ENCODE results near the gene FXYD3. TPM values are rescaled to one million over a fixed set of nuclear protein-coding genes. Genes with fewer than 3 reads are reported as not detected.

The FXYD3 gene
- polyA plus RNA-seq, 3 donors: 18.6 to 23.9 (median 23.1) TPM

- DNase-seq: no peak
Measured at GRCh38 chr19:35105047-35105410, 10.6 kb upstream of the FXYD3 start.

GRCh38 chr19:35105411-35106290 is 10.0 kb upstream of the FXYD3 start:
- no peak for DNase-seq

DNA sequence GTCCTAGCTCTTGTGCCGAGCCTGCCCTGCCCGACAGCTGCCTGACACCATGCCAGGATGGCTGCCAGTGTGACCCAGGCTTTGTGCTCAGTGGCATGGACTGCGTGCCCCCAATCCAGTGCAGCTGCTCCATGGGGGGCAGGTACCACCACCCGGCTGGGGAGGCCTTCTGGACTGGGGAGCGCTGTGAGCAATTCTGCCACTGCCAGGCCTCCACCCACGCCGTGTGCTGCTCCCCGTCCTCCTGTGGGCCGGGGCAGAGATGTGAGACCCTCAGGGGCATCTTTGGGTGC is 9.4 kb upstream of the FXYD3 start:
- no peak for DNase-seq

DNA sequence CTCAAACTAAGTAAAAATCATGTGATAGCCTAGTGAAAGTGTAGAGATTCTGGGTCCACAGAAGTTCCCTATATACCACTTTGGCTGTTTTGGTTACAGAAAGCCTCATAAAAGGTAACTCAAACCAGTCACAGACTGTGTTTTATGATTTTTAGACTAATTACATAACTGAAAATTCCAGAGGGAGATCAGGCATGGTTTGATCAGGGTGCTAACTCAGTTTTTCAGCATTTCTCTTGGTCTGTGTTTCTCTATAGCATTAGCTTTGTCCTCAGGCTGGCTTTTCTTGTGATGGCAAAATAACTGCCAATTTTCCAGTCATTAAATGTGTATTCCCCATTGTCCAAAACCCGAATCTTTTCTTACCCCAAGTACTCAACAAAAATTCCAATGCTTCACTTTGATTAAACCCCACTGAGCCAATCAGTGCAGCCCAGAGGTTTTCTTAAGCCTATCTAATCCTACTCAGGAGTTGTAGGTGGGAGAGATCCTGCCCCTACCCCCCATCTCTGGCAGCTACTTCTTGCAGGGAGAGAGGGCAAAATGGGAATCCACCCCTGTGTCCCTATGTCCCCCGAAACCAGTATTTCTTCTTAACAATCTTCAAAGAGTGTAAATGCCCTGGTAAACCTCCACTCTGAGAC is 8.6 kb upstream of the FXYD3 start:
- no peak for DNase-seq

DNA sequence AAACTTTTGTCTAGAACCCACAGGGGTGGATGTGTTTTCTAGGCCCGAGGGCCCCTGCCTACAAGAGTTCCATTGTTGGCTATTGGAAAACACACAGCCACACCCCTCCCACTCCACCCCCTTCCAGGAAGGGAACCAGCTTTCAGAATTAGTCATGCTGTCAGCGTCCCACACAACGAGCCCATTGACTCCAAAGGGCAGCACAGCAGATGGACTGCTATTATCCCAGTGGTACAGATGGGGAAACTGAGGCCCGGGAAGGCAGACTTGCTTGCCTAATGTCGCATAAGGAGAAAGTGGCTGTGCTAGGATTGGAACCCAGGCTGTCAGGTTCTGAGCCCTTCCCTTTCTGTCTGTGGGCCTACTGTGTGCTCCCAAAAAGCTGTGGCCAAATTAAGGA is 8.1 kb upstream of the FXYD3 start:
- no peak for DNase-seq

DNA sequence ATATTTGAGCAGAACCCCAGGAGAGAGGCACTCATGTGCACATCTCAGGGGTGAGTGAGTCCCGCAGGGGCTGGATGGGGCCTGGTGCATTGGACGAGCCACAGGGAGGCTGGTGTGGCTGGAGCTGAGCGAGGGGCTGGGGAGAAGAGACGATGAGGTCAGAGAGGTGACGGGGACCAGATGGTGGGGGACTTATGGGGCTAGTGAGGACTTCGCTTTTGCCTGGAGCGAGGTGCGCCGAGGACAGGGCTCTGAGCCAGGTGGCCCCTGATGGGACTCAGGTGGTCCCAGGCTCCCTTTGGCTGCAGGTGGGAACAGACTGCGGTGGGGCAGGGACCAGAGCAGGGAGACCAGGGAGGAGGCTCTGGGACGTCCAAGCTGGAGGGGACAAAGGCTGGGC is 6.9 kb upstream of the FXYD3 start:
- no peak for DNase-seq

GRCh38 chr19:35109395-35110112 is 6.1 kb upstream of the FXYD3 start:
- DNase-seq: no peak

GRCh38 chr19:35110974-35111373 is 4.6 kb upstream of the FXYD3 start:
- no peak for DNase-seq

DNA sequence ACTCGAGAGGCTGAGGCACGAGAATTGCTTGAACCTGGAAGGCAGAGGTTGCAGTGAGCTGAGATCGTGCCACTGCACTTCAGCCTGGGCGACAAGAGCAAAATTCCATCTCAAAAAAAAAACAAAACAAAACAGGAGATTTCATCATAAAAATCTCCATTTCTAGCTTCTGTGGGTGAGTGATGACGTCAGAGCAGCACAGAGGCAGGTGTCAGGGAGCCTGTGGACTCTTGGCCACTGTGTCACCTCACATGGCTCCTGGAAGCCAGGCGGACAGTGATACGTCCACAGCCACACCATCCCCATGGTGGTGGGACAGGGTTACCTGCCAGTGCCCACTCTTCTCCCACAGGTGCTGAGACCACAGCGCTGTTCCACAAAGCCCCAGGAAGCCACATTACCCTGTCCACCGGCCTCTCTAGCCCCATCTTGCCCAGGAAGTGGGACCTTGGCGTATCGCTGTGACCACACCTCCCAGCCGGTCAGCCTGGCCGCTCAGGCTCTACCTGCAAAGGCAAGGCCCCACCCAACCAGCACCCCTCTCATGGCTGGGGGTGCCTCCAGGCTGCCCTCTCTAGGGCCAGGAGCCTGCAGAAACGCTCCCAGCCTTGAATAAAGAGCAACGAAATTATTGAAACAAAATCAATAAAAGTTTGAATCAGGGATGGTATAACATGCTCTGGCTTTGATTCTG is 2.5 kb upstream of the FXYD3 start:
- no peak for DNase-seq

DNA sequence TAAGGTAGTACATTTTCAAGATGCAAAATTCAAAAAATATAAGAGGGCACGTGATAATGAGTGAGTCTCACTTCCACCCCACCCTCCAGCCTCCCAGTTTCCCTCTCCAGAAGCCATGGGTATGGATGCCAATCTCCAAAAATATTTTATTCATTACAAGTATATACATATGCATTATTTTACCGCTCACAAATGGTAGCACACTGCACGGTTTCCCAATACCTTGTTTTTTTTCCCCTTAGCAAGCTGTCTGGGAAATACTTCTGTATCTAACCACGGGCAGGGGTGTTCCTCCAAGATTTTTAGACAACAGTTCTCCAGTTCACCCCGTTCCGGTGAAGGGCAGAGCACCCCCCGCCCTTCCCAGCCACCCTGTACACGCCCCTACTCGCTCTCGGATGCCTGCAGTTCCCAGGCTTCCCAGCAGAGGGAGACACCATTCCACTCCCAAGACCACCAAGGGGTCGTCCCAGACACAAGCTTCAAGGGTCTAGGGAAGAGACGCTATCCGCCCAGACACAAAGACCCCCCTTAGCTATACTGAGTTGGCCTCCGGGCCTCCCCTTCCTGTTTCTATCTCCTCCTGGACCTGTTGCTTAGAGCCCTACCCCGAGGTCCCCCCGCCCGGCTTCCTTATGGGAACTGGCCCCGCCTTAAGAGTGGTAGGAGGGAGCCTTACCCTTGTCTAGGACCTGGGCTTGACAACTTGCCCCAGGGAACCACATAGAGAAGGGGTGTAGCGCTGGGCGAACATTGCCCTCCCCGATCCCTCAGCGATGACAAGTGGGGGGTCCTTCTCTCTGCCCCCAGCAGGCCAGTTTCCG is 1.1 kb upstream of the FXYD3 start:
- peak; percentile 81 for DNase-seq

DNA sequence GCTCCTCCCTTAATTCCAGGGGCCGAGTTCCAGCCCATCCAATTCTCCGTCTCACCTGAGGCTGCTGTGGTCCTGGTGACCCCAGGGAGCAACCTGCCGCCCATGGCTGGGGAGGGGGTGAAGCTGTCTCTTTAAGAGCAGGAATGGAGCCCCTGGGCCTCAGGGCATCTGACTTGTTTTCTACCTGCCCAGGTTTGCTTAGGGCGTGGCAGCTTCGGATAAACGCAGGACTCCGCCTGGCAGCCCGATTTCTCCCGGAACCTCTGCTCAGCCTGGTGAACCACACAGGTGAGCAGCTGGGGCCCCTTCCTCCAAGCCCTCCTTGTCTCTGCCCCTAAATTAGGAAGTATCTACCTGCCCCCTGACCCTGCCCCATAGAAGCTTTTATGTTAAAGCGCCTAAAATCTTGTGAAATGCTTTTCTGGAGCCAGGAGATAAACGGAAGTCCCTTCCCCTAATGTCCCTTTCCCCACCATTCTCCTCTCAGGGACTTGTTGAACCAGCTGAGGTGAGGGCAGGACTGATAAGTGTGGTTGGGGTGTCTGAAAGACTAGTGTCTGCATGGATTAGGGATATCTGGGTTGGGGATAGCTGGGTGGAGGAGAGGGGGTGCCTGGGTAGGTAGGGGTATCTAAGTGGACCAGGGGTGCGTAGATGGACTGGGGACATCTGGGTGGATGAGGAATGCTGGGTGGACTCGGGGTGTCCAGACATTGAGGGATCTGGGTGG is 614 bp downstream of the FXYD3 start:
- no peak for DNase-seq

DNA sequence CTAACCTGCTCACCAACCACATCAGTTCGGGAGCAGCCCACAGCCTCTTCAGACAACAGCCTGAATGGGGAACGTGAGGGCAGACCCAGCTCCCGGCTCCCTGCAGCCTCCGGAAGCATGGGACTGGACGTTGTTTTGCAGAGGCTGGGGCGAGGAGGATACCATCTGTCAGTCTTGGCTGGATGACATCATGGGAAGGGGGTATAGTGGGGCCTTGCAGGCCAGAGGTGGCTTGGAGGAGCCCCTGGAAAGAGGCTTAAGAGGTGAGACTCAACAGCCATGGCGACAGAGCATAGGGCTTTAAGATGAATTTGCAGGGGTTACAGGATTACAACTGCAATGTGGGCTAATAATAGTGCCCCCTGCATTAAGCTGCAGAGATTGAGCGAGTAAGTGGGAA is 1.5 kb downstream of the FXYD3 start:
- no peak for DNase-seq

DNA sequence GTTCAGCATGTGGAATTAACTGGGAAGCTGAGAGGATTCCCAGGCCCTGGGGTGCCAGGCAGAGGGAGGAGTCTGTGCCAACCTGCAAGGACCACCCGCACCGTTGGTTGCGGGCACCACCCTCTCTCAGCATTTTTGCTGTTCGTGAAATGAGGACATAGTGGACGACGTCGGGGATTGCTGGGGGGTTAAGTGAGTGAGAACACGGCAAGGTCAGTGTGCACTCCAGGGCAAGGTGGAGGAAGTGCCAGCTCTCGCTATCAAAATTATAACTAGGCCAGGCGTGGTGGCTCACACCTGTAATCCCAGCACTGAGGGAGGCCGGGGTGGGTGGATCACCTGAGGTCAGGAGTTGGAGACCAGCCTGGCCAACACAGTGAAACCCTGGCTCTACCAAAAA is 2.2 kb downstream of the FXYD3 start:
- DNase-seq: no peak

DNA sequence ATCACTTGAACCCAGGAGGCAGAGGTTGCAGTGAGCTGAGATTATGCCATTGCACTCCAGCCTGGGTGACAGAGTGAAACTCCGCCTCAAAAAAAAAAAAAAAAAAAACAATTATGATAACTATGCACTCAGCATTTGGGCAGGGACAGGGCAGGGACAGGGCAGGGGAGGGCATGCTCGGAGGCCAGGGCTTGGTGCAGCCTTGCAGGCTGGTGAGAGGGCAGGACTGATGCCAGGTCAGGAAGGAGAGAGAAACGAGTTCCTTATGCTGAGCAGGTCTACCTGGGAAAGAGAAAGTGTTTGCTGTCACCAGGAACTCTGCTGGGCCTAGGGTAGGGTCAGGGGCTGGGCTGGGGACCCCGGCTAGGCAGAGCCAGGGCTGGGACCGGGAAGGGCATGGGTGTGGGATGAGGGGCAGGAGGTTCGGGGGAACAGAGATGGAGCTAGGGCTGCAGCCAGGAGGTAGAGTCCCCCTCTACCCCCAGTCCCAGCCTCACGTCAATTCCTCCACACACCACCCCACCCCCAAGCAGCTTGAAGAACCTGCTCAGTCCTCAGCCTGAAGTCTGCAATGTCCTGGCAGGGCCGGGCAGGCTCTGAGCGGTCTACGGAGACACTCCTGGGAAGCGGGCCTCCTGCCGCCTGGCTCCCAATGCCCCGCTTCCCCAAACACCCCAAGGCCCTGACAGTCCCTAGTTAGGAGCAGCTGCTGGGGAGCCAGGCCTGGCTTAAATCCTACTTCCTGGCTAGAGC is 2.8 kb downstream of the FXYD3 start:
- DNase-seq: no peak

DNA sequence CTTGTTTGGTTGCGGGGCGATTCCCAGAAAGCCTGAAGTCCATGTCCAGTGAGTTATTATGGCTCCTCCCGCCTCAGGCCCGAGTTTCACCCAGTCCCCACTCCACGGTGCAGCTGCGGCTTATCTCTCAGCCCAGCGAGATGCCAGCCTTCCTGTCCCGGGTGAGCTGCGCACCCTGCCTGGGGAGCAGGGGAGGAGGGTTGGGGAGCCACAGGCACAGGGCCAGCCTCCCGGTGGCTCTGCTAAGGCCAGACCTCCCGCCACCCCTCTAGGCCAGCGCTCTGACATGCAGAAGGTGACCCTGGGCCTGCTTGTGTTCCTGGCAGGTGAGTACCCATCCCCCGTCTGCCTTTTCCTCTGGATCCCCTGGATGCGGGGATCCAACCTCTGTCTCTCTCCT is 3.5 kb downstream of the FXYD3 start:
- DNase-seq: no peak

DNA sequence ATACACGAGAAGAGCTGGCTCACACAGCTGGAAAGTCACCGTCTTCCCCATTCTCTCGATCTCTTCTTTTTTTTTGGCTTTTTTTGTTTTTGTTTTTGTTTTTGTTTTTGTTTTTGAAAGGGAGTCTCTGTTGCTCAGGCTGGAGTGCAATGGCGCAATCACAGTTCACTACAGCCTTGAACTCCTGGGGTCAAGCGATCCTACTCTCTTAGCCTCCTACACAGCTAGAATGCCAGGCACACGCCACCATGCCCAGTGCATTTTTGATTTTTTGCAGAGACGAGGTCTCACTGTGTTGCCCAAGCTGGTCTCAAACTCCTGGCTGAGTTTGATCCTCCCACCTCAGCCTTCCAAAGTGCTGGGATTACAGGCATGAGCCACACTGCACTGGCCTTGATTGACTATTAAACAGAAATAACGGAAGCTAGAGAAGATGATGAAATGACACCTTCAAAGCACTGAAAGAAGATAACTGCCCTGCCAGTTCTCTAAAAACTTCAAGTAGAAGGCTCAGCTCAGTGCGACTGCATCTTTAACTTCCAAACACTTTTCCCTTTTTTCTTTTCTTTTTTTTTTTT is 4.0 kb downstream of the FXYD3 start:
- DNase-seq: no peak

DNA sequence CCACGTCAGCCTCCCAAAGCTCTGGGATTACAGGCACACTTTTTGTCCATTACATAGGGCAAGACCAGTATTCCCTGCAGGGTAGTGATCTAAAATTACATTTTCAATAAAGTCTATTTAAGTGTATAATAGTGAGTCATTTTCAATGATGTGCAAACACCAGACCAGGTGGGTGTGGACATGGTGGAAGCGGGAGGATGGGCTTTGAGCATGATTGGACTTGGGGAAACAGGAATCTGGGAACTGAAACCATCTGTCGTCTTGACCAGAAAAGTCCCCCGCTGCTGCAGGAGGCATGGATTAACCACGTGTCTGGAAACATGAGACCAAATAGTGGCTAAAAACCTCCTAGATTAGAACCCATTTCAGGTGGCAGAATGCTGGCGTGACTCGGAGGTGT is 4.9 kb downstream of the FXYD3 start:
- no peak for DNase-seq

GRCh38 chr19:35120898-35121297 is 5.3 kb downstream of the FXYD3 start:
- no peak for DNase-seq

DNA sequence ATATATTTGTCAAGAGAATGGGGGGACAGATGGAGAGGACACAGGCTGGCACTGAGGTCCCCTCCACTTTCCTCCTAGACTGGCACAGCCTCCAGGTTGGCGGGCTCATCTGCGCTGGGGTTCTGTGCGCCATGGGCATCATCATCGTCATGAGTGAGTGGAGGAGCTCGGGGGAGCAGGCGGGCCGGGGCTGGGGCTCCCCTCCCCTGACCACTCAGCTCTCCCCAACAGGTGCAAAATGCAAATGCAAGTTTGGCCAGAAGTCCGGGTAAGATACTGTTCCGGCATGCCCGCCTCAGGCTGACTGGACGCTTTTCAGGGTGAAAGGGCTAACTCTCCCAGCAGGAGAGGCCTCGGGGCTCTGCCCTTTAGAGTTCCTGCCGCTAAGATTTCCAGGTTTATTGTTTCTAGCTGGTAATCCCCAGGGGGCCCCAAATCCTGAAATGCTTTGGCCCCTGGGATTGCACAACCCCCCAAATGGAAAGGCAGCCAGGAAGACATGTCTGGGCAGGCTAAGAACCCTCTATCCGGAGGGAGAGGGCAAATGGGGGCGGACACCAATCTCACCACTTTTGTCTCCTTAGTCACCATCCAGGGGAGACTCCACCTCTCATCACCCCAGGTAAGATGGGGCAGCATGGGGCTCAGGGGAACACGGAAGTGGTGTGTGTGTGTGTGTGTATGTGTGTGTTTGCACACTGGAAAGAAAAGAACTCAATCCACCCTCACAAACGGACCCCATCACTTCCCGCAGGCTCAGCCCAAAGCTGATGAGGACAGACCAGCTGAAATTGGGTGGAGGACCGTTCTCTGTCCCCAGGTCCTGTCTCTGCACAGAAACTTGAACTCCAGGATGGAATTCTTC is 7.3 kb downstream of the FXYD3 start:
- DNase-seq: no peak

All from renal pelvis (tissue), 4 donors.